CD4-positive, CD25-positive, alpha-beta regulatory T cell (primary cell): ENCODE measurements around the gene CAPN15. TPM values are rescaled to one million over a fixed set of nuclear protein-coding genes. Genes with fewer than 3 reads are reported as not detected.
A peak's percentile ranks its signal among the peaks of the same experiment; 100 is the strongest.

ENCODE experiments used
- ATAC-seq, 2 donors: fragments of 150-1000 bp; cut with Tn5 transposase; one replicate each; pipeline ENCODE4 v1.10.0; 2021; ENCODE audit warnings: low read depth in 2 of 2, moderate number of reproducible peaks in 2 of 2, moderate library complexity in 1 of 2
- DNase-seq, 3 donors: peaks; one replicate each; pipeline versions ENCODE4 v3.0.0 to v3.0.0-alpha.2; 2012 to 2022; ENCODE audit warnings: mixed read lengths in 1 of 3
- H3K27ac ChIP-seq: one replicate; pipeline ENCODE4 v1.7.0; 2013; ENCODE audit warnings: mild to moderate bottlenecking, low read length; ENCODE audit not compliant: insufficient read depth, poor library complexity, severe bottlenecking
- H3K27me3 ChIP-seq: one replicate; pipeline ENCODE4 v1.7.0; 2013; ENCODE audit warnings: low read length; ENCODE audit not compliant: control insufficient read depth, insufficient read depth
- H3K36me3 ChIP-seq: one replicate; pipeline ENCODE4 v1.7.0; 2013; ENCODE audit warnings: mild to moderate bottlenecking, low read length, moderate library complexity; ENCODE audit not compliant: control insufficient read depth, insufficient read depth
- H3K4me1 ChIP-seq: 2 replicates; pipeline ENCODE4 v1.7.0; 2013; ENCODE audit warnings: mild to moderate bottlenecking, low read length; ENCODE audit not compliant: insufficient read depth, control insufficient read depth, poor library complexity, severe bottlenecking
- H3K4me3 ChIP-seq: one replicate; pipeline ENCODE4 v1.7.0; 2013; ENCODE audit warnings: low read depth, mild to moderate bottlenecking, low read length, moderate library complexity
- H3K9me3 ChIP-seq, 2 experiments: 1 replicate in 1 of 2; 2 replicates in 1 of 2; pipeline ENCODE4 v1.7.0; 2013; ENCODE audit warnings: low read length in 2 of 2, mild to moderate bottlenecking in 1 of 2, moderate library complexity in 1 of 2; ENCODE audit not compliant: control insufficient read depth in 2 of 2
- H3K27ac Mint-ChIP-seq, 3 donors: one replicate each; pipeline ENCODE4 v1.8.0; 2020 to 2022; ENCODE audit warnings: mild to moderate bottlenecking in 3 of 3, mixed read lengths in 3 of 3, moderate library complexity in 2 of 3
- H3K27me3 Mint-ChIP-seq: one replicate; pipeline ENCODE4 v1.8.0; 2022; ENCODE audit warnings: mild to moderate bottlenecking, mixed read lengths
- H3K36me3 Mint-ChIP-seq: one replicate; pipeline ENCODE4 v1.8.0; 2020; ENCODE audit warnings: mixed read lengths
- H3K4me1 Mint-ChIP-seq, 4 donors: one replicate each; pipeline ENCODE4 v1.8.0; 2020 to 2022; ENCODE audit warnings: mixed read lengths in 4 of 4, mild to moderate bottlenecking in 1 of 4
- H3K4me3 Mint-ChIP-seq, 4 donors: one replicate each; pipeline ENCODE4 v1.8.0; 2020 to 2022; ENCODE audit warnings: mild to moderate bottlenecking in 4 of 4, mixed read lengths in 4 of 4, moderate library complexity in 3 of 4
- H3K9me3 Mint-ChIP-seq, 7 donors: one replicate each; pipeline ENCODE4 v1.8.0; 2020 to 2022; ENCODE audit warnings: mixed read lengths in 7 of 7, mild to moderate bottlenecking in 3 of 7, moderate library complexity in 2 of 7
- polyA plus RNA-seq, 4 donors: library from polyadenylated mRNA; unstranded; fragments of 300-500 nt; fragmentation: Illumina TruSeq; gene quantifications; one replicate each; pipeline ENCODE4 v1.2.3, GENCODE V29; 2021
- total RNA-seq: library from RNA; stranded (reverse); gene quantifications from one replicate; pipeline ENCODE4 v1.2.3, GENCODE V29; 2022

The CAPN15 gene
- total and polyA plus RNA-seq, 5 donors from 2014 or later = 3.0 to 82.6 (median 5.8) TPM

DNA sequence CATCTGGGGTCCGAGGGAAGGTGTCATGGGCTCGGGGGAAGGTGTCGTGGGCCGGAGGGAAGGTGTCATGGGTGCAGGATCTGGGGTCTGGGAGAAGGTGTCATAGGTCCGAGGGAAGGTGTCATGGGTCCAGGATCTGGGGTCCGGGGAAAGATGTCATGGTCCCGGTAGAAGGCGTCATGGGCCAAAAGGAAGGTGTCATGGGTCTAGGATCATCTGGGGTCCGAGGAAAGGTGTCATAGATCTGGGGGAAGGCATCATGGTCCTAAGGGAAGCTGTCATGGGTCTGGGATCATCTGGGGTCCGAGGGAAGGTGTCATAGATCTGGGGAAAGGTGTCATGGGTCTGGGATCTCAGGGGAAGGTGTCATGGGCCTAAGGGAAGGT lies 63.3 kb downstream of the CAPN15 start:
- H3K9me3 ChIP-seq = no peaks in the 10 kb centered on the region
- Mint-ChIP-seq H3K4me3 (peak overlapping the region; percentile 64 to 93 (median 90)), H3K36me3 (peaks cover 5% of the 10 kb centered on the region), H3K9me3 (no peaks in the 10 kb centered on the region), H3K27ac (peak overlapping the region; percentile 85 to 92 (median 85)), H3K4me1 (peaks cover 0 to 57% (median 16%) of the 10 kb centered on the region in 4 donors), H3K27me3 (peaks cover 6% of the 10 kb centered on the region)
- no peak overlapping the region for H3K27ac ChIP-seq
- peaks cover 33% of the 10 kb centered on the region for H3K4me1 ChIP-seq
- H3K36me3 ChIP-seq = no peaks in the 10 kb centered on the region
- H3K4me3 ChIP-seq = peak overlapping the region; percentile 51
- ATAC-seq (no peak), DNase-seq (no peak)
- no peaks in the 10 kb centered on the region for H3K27me3 ChIP-seq

- no peak for ATAC-seq
- Histone ChIP-seq H3K9me3 (no peaks in the 10 kb centered on the region), H3K4me1 (peaks cover 33% of the 10 kb centered on the region), H3K4me3 (peak overlapping the region; percentile 51), H3K27me3 (no peaks in the 10 kb centered on the region), H3K36me3 (no peaks in the 10 kb centered on the region), H3K27ac (no peak overlapping the region)
- H3K4me1 Mint-ChIP-seq = peaks cover 0 to 59% (median 16%) of the 10 kb centered on the region in 4 donors
- peak overlapping the region; percentile 85 to 92 (median 85) for H3K27ac Mint-ChIP-seq
- no peak for DNase-seq
- no peaks in the 10 kb centered on the region for H3K9me3 Mint-ChIP-seq
- H3K36me3 Mint-ChIP-seq = peaks cover 5% of the 10 kb centered on the region
- peaks cover 6% of the 10 kb centered on the region for H3K27me3 Mint-ChIP-seq
- peak overlapping the region; percentile 88 to 93 (median 90) for H3K4me3 Mint-ChIP-seq
These were observed 63.7 kb downstream of the CAPN15 start for GRCh38 chr16:591231-591630.

DNA sequence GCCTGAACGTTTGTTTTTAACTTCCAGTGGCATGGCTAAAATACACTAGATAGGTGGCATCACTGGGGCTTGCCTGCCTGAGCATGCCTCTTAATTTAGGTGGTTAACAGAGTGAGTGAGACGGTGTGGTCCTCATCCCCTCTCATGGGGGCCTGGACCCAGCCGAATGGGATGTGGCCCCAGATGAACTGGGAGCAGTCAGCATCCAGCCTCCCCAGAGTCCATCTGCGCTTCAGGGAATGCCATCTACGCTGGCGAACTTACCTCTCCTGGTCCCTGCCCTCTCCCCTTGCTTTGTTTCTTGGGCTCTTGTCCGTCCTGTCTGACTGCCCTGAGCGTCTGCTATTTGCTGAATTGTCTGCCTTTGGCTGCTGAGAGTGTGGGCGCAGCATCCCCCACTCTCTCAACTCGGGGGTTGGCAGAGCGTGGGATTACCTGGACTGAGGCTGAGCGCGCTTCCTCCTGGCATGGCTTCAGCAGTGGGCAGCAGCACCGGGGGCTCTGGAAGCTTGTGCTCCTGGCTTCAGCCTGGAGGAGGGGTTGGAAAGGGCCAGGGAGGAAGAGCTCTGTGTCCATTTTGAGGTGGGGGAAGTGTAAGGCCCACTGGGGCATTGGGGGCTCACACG lies 64.5 kb downstream of the CAPN15 start:
- Mint-ChIP-seq H3K4me1 (peaks cover 0 to 66% (median 21%) of the 10 kb centered on the region in 4 donors), H3K4me3 (peak overlapping the region; percentile 88 to 93 (median 90)), H3K27me3 (peaks cover 6% of the 10 kb centered on the region), H3K27ac (no peak overlapping the region), H3K9me3 (peaks cover 0 to 2% (median 0%) of the 10 kb centered on the region in 7 donors), H3K36me3 (peaks cover 10% of the 10 kb centered on the region)
- Histone ChIP-seq H3K4me3 (no peak overlapping the region), H3K27me3 (no peaks in the 10 kb centered on the region), H3K36me3 (no peaks in the 10 kb centered on the region), H3K4me1 (peaks cover 33% of the 10 kb centered on the region), H3K9me3 (no peaks in the 10 kb centered on the region), H3K27ac (no peak overlapping the region)
- no peak for DNase-seq
- ATAC-seq = no peak

DNA sequence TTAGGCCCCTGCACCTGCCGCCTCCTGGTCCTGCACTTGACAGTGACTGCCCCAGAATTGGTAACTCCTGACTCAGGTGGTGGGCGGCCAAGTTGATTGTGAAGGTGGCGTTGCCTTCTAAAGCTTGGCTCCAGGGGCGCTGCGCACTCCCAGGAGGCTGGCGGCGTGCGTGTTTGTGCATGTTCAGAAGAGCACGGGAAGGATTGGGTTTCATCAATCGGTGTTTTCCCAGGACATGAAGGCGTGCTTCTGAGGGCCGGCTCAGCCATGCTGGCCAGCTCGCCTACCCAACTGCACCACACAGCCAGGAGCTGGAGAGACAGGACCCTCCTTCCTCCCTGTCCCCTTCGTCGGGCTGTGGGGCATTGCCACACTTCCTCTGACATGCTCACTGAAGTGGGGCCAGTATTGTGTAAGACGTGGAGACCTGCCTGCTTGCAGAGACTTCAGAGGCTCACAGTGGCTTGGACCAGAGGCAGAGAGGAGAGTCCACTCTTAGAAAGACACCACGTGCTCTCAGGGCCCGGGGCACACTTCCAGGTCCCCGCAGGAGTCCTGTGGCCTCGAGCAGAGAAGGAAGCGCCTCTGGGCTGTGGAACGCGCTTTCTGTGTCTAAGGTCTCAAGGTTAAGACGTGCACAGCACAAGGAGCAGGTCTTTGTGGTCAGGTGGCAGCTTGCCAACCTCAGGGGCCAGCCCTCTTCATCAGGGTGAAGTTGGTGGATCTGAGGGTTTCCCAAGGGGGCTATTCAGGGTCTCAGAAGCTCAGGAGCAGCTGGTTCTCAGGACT lies 65.2 kb downstream of the CAPN15 start:
- no peaks in the 10 kb centered on the region for H3K9me3 ChIP-seq
- H3K36me3 Mint-ChIP-seq = peaks cover 12% of the 10 kb centered on the region
- peaks cover 27% of the 10 kb centered on the region for H3K4me1 ChIP-seq
- no peak overlapping the region for H3K27ac ChIP-seq
- ATAC-seq (no peak), DNase-seq (no peak)
- peak overlapping the region in 1 of 4 donors; percentile 19 for H3K4me3 Mint-ChIP-seq
- peaks cover 0 to 2% (median 0%) of the 10 kb centered on the region in 7 donors for H3K9me3 Mint-ChIP-seq
- H3K36me3 ChIP-seq = no peaks in the 10 kb centered on the region
- H3K4me1 Mint-ChIP-seq = peaks cover 0 to 62% (median 21%) of the 10 kb centered on the region in 4 donors
- no peaks in the 10 kb centered on the region for H3K27me3 ChIP-seq
- H3K27me3 Mint-ChIP-seq = peaks cover 6% of the 10 kb centered on the region
- no peak overlapping the region for H3K4me3 ChIP-seq
- peak overlapping the region in 1 of 3 donors; percentile 35 for H3K27ac Mint-ChIP-seq

- Mint-ChIP-seq H3K4me1 (peaks cover 0 to 57% (median 21%) of the 10 kb centered on the region in 4 donors), H3K27me3 (peaks cover 6% of the 10 kb centered on the region), H3K36me3 (peaks cover 12% of the 10 kb centered on the region), H3K9me3 (peaks cover 0 to 2% (median 0%) of the 10 kb centered on the region in 7 donors), H3K27ac (peak overlapping the region; percentile 33 to 62 (median 35)), H3K4me3 (peak overlapping the region in 3 of 4 donors; percentile 11 to 74 (median 33))
- Histone ChIP-seq H3K27ac (no peak overlapping the region), H3K27me3 (no peaks in the 10 kb centered on the region), H3K36me3 (no peaks in the 10 kb centered on the region), H3K4me1 (peaks cover 20% of the 10 kb centered on the region), H3K9me3 (no peaks in the 10 kb centered on the region), H3K4me3 (no peak overlapping the region)
- ATAC-seq (no peak), DNase-seq (no peak)
These were observed 65.9 kb downstream of the CAPN15 start for GRCh38 chr16:593406-593805.

DNA sequence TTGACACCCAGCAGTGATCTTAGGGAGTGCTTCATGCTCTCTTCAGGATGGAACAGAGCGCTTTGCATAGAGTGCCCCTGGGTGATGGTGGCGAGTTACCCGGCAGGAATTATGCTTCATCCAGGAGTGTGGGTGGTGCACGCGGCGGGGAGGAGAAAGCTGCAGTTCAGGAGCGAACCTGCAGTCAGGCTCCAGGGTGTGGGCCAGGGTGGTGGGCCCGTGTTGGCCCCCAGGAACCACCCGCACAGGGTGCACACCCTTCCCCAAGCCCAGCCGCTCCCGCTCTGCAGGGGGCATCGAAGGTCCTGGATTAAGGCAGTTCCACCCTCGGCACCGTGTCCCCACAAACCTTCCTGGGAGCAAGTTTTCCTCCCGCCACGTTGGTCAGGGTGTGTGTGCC lies 66.3 kb downstream of the CAPN15 start:
- H3K4me1 Mint-ChIP-seq = peaks cover 0 to 54% (median 21%) of the 10 kb centered on the region in 4 donors
- ATAC-seq = no peak
- DNase-seq = no peak
- H3K9me3 ChIP-seq = no peaks in the 10 kb centered on the region
- peaks cover 12% of the 10 kb centered on the region for H3K36me3 Mint-ChIP-seq
- no peak overlapping the region for H3K27ac ChIP-seq
- peak overlapping the region; percentile 33 to 62 (median 35) for H3K27ac Mint-ChIP-seq
- no peaks in the 10 kb centered on the region for H3K36me3 ChIP-seq
- H3K4me3 ChIP-seq = no peak overlapping the region
- peaks cover 0 to 2% (median 0%) of the 10 kb centered on the region in 7 donors for H3K9me3 Mint-ChIP-seq
- H3K4me1 ChIP-seq = peaks cover 16% of the 10 kb centered on the region
- no peaks in the 10 kb centered on the region for H3K27me3 ChIP-seq
- peaks cover 6% of the 10 kb centered on the region for H3K27me3 Mint-ChIP-seq
- peak overlapping the region; percentile 11 to 75 (median 54) for H3K4me3 Mint-ChIP-seq

- Histone ChIP-seq H3K27me3 (no peaks in the 10 kb centered on the region), H3K4me3 (no peak overlapping the region), H3K9me3 (no peaks in the 10 kb centered on the region), H3K36me3 (no peaks in the 10 kb centered on the region), H3K27ac (no peak overlapping the region), H3K4me1 (peaks cover 16% of the 10 kb centered on the region)
- DNase-seq = no peak
- Mint-ChIP-seq H3K27me3 (no peaks in the 10 kb centered on the region), H3K9me3 (peaks cover 0 to 2% (median 0%) of the 10 kb centered on the region in 7 donors), H3K4me1 (peaks cover 0 to 51% (median 17%) of the 10 kb centered on the region in 4 donors), H3K4me3 (no peak overlapping the region), H3K27ac (no peak overlapping the region), H3K36me3 (peaks cover 12% of the 10 kb centered on the region)
- no peak for ATAC-seq
These were observed 67.6 kb downstream of the CAPN15 start for GRCh38 chr16:595094-595528.
